Fibroblast of pulmonary artery (primary cell): Measurements from ENCODE around the gene MYRF.

Experiments
- DNase-seq: peaks from one replicate; pipeline ENCODE4 v3.0.0-alpha.2; 2010; ENCODE audit warnings: low read depth
- H3K4me3 ChIP-seq: replicated peaks from 2 replicates; pipeline ENCODE4 v1.5.1; 2011; ENCODE audit warnings: low read depth, mild to moderate bottlenecking, control low read depth, low read length, moderate library complexity
- CTCF ChIP-seq: IDR thresholded peaks from 2 replicates; pipeline ENCODE4 v1.5.1; 2011; ENCODE audit warnings: mild to moderate bottlenecking, control low read depth, low read length, inconsistent platforms; ENCODE audit errors: missing control alignments

MYRF gene

DNA sequence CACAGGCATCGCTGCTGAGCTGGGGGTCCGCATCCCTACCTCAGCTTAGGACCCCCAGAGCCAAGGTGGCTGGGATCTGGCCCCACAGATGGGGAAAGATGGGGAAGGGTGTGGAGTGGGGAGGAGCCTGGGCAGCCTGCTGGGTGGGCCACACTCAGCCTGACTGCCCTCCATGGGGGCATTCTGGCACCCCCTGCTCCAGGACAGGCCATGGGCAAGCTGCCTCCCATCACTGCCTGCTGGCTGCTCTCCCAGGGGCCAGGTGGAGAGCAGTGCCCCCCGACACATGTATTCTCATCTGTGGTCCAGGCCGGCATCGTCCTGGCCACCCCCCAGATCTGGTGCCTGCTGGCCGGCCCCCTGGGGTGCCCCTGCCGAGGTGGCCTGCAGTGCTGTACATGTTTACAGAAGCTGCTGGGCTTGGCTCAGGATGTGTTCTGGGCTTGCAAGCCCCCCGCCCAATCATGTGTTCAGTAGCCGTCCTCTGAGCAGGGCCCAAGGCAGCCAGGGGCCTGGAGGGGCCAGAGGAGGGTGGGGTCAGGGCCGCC is 7.8 kb upstream of the MYRF start:
- no peak for TF ChIP-seq CTCF
- DNase-seq, result no peak
- no peak overlapping the region for H3K4me3 ChIP-seq

DNA sequence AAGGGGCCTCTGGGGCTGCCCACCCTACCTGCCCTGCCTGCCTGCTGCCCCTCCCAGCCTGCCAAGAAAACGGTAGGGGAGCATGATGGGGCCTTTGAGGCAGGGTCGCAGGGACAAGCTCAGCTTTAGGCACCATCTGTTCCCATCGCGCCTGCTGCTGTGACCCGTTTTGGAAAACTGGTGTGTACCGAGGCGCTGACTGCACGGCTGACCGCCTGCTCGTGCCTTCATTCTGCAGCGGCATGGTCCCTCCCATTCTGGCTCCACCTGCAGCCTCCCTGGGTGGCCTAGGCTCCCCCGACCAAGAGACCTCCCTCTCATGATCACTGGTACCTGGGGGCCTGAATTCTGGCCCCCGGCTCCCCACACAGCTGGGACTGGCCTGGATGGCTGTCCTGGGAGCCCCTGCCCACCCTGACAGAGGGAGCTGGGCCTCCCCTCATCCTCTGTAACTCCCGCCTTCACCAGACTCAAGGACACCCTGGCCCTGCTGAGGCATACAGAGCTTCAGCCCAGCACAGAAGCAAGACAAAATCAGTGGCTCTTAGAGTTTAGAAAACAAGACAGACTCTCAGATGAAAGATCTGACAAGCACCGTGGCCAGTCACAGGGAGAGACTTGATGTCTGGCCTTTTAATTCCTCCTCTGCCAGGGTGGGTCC is 6.5 kb upstream of the MYRF start:
- no peak overlapping the region for H3K4me3 ChIP-seq
- TF ChIP-seq CTCF, result no peak
- no peak for DNase-seq

DNA sequence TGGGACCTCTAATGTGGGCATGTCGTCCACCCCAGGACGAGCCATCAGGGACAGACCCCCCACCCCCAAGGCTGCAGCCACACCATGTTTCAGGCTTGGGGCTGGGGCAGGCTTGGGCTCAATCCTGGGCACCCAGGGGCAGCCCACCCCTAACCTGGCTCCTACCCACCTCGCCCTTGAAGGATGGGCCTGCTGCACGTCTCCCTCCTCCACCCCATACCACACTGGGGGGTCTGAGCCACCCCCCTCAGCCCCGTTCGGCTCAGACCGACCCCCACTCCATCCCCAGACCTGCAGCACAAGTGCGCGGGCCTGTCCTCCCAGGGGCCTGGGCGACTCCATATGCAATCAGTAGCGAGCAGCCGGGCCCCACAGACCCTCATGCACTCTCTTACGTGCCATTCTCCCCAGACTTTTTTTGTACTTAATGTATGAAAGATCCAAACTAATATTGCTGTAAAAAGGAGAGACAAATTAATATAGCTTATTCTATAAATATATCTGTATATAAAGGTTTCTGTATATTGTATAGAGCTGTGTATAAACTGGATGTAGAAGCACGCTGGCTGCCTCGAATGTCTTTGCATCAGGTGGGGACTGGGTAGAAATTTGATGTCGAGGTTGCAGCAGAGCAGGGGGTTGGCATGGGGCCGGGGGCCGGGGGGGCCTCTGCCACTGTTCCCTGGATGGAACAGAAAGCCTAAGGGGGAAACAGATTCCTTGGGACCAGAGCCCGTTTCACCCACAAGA is 5.8 kb upstream of the MYRF start:
- TF ChIP-seq CTCF, result no peak
- no peak for DNase-seq
- H3K4me3 ChIP-seq, result no peak overlapping the region

DNA sequence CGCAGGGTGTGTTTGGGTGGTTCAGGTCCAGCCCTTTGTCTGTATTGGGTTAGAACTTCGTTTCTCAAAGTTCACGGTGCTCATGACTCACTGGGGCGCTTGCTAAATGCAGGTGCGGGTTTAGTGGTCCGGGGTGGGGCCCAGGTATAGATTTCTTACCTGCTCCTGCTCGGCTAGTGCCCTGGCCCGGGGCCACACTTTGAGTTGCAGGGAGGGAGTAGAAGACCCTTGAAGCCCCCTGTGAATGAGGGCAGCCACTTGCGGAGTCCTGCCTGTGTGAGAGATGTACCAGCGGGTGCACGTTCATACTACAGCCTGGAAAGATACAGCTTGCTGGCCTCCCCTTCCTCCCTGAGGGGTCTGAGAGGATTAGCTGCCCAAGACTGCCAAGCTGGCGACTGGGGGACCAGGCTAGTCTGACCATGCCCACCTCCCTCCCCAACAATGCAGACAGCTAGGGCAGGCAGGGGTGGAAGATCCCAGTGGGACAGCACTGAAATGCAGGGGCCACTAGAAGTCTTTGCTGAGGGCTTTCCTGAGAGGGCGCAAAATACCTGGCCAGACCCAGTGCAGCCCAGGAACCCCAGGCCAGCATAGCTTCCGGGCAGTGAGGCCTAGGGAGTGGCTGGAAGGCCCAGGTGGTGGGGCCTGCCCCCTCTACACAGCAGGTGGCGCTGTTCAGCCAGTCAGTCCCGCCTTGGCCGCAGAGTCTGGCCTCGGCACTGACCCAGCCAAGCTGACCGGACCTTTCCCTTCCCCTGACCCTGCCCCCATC is 5.1 kb upstream of the MYRF start:
- peak; percentile 74 for DNase-seq
- H3K4me3 ChIP-seq, result no peak overlapping the region
- TF ChIP-seq CTCF, result peak; percentile 91

DNA sequence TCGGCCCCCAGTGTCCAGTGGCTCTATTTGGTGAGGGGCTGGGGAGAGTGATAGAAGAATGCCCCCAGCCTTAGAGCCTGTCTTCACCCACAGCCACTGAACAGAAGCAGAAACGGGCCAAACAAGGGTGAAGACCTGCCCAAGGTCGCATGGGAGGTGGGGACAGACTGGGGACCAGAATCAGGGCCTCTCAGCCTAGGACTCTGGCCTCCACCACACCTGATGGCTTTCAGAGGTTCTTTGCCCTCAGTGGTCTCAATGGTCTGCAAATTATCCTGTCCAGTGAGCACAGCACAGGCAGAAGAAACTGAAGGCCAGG is 4.5 kb upstream of the MYRF start:
- no peak overlapping the region for H3K4me3 ChIP-seq
- no peak for TF ChIP-seq CTCF
- no peak for DNase-seq

DNA sequence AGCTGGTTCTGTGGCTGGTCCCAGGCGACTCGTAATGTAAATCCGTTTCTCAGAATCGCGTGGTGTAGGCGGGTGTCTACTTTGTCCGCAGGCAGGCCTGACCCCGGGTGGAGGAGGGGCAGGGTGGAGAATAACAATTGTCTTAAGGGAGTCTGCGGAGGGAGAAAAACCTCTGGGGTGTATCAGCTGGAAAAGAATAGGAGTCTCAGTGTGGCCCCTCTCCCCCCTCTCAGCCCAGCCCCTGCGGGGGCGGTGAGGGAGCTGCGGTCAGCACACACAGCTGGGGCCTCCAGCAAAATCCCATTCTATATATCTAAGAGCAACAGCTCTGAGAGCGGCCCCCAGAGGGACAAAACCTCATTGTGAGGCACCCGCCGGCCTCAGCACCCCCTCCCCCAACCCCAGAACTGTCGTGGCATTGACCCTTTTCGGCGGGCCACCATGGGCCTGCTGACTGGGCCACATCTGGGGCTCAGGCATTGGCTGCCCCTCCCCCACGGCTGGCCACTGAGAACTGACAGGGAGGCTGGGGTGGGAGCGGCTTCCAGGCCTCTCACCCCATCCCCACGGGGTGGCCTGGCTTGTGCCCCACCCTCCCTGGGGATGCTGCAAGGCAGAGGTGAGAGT is 2.7 kb upstream of the MYRF start:
- no peak for TF ChIP-seq CTCF
- no peak overlapping the region for H3K4me3 ChIP-seq
- DNase-seq, result peak; percentile 42
